DMS79 treated with DMSO at 0.1 percent for 48 hours (cell line): ENCODE data around the gene FDXR.
A peak's percentile ranks its signal among the peaks of the same experiment; 100 is the strongest.
"Not testable (repeated sequence)": the region's sequence is repeated elsewhere in the genome, so short reads cannot be mapped to it uniquely, and the experiment has no call there.

Source experiments
- DNase-seq: peaks from one replicate; lab custom pipeline; 2025; lab: John Stamatoyannopoulos, UW

The FDXR gene

GRCh38 chr17:74871356-74872076 lies 1.3 kb downstream of the FDXR start:
- DNase-seq = no peak

GRCh38 chr17:74870512-74870911 lies 2.3 kb downstream of the FDXR start:
- DNase-seq = no peak

- not testable (repeated sequence) for DNase-seq
These were observed 2.8 kb downstream of the FDXR start for GRCh38 chr17:74870028-74870427.

GRCh38 chr17:74868908-74869255 lies 3.9 kb downstream of the FDXR start:
- no peak for DNase-seq

GRCh38 chr17:74868251-74868907 lies 4.4 kb downstream of the FDXR start:
- DNase-seq = no peak

GRCh38 chr17:74866198-74866835 lies 6.5 kb downstream of the FDXR start:
- no peak for DNase-seq

GRCh38 chr17:74865504-74866197 lies 7.1 kb downstream of the FDXR start:
- DNase-seq = no peak

- DNase-seq = peak; percentile 5
These were observed 7.9 kb downstream of the FDXR start for GRCh38 chr17:74864866-74865395.

- DNase-seq = no peak
These were observed 8.4 kb downstream of the FDXR start for GRCh38 chr17:74864297-74864865.

GRCh38 chr17:74863420-74864296 lies 9.1 kb downstream of the FDXR start:
- DNase-seq = no peak

GRCh38 chr17:74862919-74863318 lies 9.9 kb downstream of the FDXR start:
- DNase-seq = no peak

GRCh38 chr17:74862108-74862901 lies 10.5 kb downstream of the FDXR start:
- DNase-seq = no peak

- DNase-seq = no peak
These were observed 11.1 kb downstream of the FDXR start for GRCh38 chr17:74861662-74862107.

GRCh38 chr17:74860872-74861661 lies 11.7 kb downstream of the FDXR start:
- no peak for DNase-seq

GRCh38 chr17:74860229-74860871 lies 12.4 kb downstream of the FDXR start:
- no peak for DNase-seq

GRCh38 chr17:74859459-74860228 lies 13.2 kb downstream of the FDXR start, which contains the start of gene GRIN2C:
GRIN2C (minus strand) TSS chr17:74859885; CDS start chr17:74855092, 4,793 bp downstream.
- no peak for DNase-seq

GRCh38 chr17:74858672-74859458 lies 13.9 kb downstream of the FDXR start:
- DNase-seq = no peak
